ENCODE data around the gene PI4KA.

- TF ChIP-seq CTCF (conservative IDR thresholded peaks at IDR 0.05 in 1 of 2, IDR thresholded peaks at IDR 0.05 in 1 of 2; ENCODE audit: low read depth in 1 of 2, low read length in 2 of 2): no peak
- TF ChIP-seq EZH2 (IDR thresholded peaks at IDR 0.05; ENCODE audit: low read length, missing control alignments): no peak
Observed at GRCh38 chr22:20833225-20833665, 25.4 kb downstream of the PI4KA start.
